Activated CD8-positive, alpha-beta memory T cell treated with anti-CD3 and anti-CD28 coated beads for 36 hours (primary cell): Measurements from ENCODE around the gene MOV10L1. TPM values are rescaled to one million over a fixed set of nuclear protein-coding genes. Genes with fewer than 3 reads are reported as not detected.
"Not testable (repeated sequence)": the region's sequence is repeated elsewhere in the genome, so short reads cannot be mapped to it uniquely, and the experiment has no call there.

Experiments
- CTCF ChIA-PET: fragments of 350-600 bp; sonication (Branson Sonifier 250); formaldehyde crosslinking; loops from one replicate; lab custom pipeline; 2021; ENCODE audit warnings: antibody characterized with exemption; lab: Charles Lee
- POLR2A ChIA-PET: fragments of 350-600 bp; sonication (Branson Sonifier 250); formaldehyde crosslinking; loops from one replicate; lab custom pipeline; 2021; ENCODE audit warnings: antibody characterized with exemption; lab: Charles Lee
- total RNA-seq, 2 experiments: library from RNA; stranded (reverse); gene quantifications; one replicate each; pipeline ENCODE4 v1.2.3, GENCODE V29; 2021

The MOV10L1 gene
- total RNA-seq, 2 experiments from 2014 or later, result not detected

DNA sequence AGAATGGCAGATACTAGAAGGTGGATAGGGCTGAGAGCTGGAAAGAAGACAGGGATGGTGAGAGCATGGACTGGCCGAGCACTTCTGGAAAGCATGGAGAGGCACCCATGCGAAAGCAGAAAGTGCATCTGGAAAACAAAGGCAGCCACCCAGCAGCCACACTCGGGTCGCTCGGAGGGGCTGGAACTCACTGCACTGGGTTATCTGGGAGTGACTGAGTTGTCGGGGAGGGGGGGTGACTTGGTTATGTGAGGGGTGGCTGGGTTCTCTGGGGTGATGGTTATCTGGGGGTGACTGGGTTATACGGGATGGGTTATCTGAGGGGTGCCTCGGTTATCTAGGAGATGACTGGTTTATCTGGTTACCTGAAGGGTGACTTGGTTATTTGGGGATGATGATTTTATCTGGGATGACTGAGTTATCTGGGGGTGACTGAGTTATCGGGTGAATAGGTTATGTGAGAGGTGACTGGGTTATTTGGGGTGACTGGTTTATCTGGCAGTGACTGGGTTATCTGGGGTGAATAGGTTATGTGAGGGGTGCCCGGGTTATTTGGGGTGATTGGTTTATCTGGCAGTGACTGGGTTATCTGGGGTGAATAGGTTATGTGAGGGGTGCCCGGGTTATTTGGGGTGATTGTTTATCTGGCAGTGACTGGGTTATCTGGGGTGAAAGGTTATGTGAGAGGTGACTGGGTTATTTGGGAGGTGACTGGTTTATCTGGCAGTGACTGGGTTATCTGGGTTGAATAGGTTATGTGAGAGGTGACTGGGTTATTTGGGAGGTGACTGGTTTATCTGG lies 78.1 kb downstream of the MOV10L1 start:
- ChIA-PET CTCF (no interaction called here), POLR2A (no interaction called here)

DNA sequence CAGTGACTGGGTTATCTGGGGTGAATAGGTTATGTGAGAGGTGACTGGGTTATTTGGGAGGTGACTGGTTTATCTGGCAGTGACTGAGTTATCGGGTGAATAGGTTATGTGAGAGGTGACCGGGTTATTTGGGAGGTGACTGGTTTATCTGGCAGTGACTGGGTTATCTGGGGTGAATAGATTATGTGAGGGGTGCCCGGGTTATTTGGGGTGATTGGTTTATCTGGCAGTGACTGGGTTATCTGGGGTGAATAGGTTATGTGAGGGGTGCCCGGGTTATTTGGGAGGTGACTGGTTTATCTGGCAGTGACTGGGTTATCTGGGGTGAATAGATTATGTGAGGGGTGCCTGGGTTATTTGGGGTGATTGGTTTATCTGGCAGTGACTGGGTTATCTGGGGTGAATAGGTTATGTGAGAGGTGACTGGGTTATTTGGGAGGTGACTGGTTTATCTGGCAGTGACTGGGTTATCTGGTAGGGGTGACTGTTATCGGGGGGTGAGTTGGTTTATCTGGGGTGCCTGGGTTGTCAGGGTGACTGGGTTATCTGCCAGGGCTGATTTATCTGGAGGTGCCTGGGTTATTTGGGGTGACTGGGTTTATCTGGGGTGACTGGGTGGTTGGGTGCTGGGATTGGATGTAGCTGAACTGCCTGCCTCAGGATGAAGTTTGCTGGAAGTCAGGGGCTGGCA lies 78.8 kb downstream of the MOV10L1 start:
- POLR2A ChIA-PET, result not testable (repeated sequence)

DNA sequence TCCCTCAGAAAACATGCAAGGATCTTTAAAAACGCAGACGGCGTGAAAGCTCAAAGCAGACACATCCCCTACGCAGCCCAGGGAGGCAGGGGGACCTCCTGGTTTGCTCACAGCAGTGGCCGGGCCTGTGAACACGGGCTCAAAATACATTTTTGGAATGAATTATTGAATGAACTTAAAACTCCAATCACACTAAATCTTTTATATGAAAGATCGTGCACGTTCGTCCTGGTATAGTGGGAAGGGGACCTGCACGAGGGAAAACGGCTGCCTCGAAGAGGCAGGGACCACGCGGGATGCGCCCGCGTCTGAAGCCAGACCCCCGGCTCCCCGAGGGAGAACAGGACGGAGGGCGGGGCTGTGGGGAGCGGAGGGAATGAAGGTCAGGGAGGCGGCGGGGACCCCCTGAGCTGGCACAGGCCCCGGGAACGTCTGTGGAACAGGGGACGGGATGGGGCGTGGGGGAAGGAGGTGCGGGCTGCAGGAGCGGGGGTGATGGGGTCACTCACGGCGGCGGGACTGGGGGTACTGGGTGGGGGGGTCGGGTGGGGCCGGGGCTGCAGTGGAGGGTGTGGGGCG lies 79.5 kb downstream of the MOV10L1 start:
- POLR2A ChIA-PET, result no interaction called here
- CTCF ChIA-PET, result interaction anchor here (1.4 kb wide), 1 partner anchor 40 kb away, joined by 3 read pairs; no protein-coding TSS in a partner anchor

More for the DNA sequence above, 78.8 kb downstream of the MOV10L1 start:
- CTCF ChIA-PET, result interaction anchor here (1.4 kb wide), 1 partner anchor 40 kb away, joined by 3 read pairs; no protein-coding TSS in a partner anchor

DNA sequence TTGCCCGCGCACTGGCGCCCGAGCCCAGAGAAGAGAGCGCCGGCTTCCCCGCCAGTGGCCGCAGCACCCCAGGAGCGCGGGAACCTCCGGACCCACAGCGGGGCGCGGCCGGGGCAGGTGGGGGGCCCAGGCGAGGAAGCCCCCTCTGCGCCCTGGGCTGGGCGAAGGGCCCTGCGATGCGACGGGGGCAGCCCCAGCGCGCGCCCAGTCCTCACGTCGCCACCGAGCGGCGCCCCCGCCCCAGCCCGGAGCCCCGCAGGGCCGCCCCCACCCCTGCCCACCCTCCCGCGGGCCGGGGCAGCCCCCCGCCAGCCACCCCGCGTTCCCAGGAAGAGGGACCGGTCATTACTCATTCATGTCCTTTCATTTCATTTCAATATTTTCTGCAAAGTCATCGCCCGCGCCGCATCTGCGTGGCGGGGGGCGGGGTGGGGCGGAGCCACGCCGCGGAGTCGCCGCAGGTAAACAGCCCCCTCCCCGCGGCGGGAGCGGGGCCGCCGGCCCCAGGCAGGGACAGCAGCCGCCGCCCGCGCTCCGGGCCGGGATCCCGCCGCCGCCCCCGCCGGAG lies 80.1 kb downstream of the MOV10L1 start:
- ChIA-PET CTCF (interaction anchor here (1.4 kb wide), 1 partner anchor 39 kb away, joined by 3 read pairs; no protein-coding TSS in a partner anchor), POLR2A (no interaction called here)

DNA sequence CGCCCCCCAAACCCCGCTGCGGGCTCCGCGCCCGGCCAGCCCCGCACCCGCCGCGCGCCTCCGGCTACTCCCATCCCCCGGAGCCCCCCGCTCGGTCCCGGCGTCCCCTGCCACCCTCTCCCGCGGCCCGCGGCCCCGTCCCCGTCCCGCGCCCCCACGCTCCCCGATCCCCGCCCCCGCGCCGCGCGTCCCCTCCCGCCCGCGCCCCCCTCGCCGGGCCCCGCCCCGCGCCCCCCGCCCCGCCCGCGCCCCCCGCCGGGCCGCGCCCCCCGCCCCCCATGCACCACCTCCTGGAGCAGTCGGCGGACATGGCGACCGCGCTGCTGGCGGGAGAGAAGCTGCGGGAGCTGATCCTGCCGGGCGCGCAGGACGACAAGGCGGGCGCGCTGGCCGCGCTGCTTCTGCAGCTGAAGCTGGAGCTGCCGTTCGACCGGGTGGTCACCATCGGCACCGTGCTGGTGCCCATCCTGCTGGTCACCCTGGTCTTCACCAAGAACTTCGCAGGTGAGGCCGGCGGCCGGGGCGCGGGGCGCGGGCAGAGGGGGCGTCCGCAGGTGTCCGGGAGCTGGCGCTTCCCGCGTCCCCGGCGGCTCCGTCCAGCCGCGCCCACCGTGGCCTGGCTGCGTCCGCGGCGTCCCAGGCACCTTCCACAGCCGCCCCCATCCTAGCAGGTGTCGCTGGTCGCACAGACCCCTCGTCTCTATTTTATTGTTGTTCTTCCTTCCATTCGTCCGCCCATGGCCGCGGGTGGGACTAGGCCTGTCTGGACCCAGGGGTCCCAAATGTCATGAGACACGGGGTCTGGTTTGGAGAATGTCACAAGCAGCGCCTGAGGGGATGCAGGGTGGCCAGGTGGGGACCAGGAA lies 80.9 kb downstream of the MOV10L1 start, which contains the start of gene PANX2:
Gene PANX2, plus strand, starts transcription at position 279 of the 866 bp plus-strand sequence. Its CDS starts 0 bp downstream, at position 279.
- POLR2A ChIA-PET, result interaction anchor here (1.5 kb wide), 1 partner anchor 21 kb away, joined by 4 read pairs; no protein-coding TSS in a partner anchor
- CTCF ChIA-PET, result no interaction called here

DNA sequence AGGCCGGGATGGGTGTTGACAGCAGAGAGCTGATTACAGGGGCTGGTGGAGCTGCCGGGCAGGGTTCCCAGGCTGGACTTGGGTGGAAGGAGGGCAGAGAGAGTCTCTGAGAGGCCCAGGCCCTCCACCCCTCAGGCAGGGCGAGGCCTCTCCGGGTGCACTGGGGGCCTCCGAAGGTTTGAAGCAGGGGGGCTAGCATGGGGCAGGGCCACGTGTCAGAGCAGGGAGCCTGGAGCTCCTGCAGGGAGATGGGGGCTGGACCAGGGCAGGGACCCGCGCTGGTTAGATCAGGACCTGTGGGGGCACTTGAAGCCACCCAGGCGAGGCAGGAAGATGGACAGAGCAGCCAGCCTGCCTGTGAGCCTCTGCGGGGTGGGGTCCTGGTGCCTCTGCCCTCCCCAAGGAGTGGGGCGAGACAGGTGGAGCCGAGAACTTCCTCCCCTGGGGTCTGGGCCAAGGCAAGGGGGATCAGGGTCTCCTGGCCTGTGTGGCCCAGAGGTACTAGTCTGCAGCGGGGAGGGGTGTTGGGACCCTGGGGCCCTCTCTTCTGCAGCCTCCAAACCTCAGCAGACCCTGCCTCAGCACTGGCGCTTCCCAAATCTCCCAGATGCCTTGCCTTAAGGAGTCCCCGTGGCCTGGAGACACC lies 81.6 kb downstream of the MOV10L1 start:
- CTCF ChIA-PET, result no interaction called here
- POLR2A ChIA-PET, result interaction anchor here (1.5 kb wide), 1 partner anchor 20 kb away, joined by 4 read pairs; no protein-coding TSS in a partner anchor

DNA sequence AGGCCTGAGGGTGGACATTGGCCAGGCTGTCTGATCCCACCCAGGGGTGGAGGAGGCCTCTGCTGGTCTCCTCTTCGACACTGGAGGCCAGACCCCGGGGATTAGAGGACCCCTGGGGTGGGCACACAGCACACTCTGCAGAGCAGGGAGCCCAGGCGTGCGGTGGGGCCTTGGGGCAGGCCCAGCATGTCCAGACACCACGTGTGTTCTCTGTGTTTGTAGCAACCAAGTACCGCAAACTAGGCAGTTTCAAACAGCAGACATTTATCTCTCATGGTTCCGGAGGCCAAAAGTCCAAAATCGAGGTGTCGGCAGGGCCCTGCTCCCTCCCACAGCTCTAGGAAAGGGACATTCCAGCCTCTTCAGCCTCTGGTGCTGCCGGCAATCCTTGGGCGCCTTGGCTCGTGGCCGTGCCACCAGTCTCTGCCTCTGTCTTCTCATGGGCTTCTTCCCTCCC lies 82.2 kb downstream of the MOV10L1 start:
- CTCF ChIA-PET, result no interaction called here
- POLR2A ChIA-PET, result no interaction called here

DNA sequence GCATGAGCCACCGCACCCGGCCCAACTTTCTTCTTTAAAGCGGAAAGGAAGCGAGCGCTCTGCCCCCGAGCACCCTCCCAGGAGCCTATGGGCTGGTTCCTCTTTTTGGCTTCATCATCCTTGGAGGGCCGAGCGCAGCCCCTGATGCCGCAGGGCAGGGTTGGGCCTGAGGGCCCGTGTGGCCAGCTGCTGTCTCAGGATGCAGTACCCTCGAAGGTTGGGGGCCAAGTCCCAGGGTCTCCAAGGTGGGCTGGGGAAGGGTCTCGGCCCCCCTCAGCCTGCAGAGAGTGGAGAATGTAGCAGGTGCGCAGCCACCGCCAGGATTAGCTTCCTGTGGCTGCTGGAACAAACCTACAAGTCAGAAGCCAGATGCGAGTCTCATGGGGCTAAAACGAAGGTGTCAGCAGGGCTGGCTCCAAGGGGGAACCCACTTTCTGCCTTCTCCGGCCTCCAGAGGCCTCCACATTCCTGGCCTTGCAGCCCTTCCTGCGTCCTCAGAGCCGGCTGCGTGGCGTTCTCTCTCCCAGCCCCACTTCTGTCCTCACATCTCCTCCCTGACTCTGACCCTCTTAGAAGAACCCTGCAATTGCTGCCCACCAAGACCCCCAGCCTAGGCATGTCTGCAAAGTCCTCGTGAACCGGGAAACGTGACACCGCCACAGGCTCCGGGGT lies 83.6 kb downstream of the MOV10L1 start:
- ChIA-PET CTCF (no interaction called here), POLR2A (no interaction called here)

DNA sequence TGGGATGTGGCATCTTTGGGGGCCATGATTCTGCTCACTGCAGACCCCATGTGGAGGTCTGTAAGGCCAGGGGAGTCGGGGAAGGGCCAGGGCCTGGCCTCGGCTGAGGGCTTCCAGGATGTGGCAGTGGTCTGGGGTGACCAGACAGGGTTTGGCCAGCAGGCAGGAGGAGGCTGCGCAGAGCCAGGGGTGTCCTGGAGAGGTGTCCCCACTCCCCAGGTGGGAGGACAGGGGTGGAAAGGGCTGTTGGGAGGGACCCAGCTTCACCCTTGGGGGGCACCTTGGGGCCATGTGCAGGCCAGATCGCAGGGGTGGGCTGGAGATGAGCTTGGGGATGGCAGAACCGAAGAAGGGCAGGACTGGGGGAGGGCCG lies 84.2 kb downstream of the MOV10L1 start:
- POLR2A ChIA-PET, result no interaction called here
- CTCF ChIA-PET, result no interaction called here

DNA sequence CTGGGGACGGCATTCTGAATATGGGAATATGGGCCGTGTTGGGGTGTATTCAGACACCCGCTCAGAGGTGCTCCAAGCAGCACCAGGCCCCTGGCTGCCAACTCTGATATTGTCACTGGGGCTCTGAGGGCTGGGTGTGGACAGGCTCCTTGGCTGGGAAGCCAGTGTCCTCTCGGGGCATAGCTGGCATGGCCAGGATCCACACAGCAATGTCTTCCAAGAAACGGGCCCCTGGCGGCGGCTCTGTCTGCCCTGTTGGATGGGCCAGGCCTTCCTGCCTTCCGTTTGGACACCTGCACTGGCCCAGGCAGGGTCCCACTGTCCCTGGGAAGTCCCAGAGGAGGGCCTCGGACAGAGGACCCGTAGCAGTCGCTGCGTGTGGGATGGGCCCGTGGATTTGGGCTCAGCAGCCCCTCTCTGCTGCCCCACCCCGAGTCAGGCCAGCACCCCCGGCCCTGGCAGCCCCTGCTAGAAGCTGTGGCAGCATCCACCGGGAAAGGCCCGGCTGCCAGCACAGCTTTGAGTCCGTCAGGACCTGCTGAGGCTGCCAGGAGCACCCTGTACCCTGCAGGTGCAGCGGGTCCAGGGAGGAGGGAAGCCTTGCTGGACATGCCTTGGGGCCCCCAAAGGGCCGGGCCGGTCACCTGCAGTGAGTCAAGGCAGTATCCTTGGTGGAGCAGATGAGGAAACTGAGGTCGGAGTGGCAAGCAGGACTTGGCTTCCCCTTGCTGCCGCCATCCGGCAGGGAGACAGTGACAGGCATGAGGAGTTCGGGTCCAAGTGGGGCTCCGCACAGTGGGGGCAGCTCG lies 84.8 kb downstream of the MOV10L1 start:
- POLR2A ChIA-PET, result interaction anchor here (0.5 kb wide), 1 partner anchor 22 kb away, joined by 3 read pairs; no protein-coding TSS in a partner anchor

DNA sequence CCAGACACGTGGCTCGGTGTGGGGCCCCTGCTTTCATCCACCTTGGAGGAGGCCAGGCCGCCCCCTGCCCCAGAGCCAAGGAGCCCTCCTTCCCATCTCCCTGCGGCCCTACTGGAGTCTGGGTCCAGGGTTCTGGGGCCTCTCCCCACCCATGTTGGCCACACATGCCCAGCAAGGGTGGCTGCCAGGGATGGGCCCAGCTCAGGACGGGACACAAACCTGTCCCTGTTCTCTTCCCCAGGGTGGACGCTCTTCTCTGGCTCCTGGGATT lies 85.3 kb downstream of the MOV10L1 start:
- CTCF ChIA-PET, result no interaction called here
- POLR2A ChIA-PET, result interaction anchor here (0.5 kb wide), 1 partner anchor 22 kb away, joined by 3 read pairs; no protein-coding TSS in a partner anchor

More for the DNA sequence above, 84.8 kb downstream of the MOV10L1 start:
- CTCF ChIA-PET, result no interaction called here

DNA sequence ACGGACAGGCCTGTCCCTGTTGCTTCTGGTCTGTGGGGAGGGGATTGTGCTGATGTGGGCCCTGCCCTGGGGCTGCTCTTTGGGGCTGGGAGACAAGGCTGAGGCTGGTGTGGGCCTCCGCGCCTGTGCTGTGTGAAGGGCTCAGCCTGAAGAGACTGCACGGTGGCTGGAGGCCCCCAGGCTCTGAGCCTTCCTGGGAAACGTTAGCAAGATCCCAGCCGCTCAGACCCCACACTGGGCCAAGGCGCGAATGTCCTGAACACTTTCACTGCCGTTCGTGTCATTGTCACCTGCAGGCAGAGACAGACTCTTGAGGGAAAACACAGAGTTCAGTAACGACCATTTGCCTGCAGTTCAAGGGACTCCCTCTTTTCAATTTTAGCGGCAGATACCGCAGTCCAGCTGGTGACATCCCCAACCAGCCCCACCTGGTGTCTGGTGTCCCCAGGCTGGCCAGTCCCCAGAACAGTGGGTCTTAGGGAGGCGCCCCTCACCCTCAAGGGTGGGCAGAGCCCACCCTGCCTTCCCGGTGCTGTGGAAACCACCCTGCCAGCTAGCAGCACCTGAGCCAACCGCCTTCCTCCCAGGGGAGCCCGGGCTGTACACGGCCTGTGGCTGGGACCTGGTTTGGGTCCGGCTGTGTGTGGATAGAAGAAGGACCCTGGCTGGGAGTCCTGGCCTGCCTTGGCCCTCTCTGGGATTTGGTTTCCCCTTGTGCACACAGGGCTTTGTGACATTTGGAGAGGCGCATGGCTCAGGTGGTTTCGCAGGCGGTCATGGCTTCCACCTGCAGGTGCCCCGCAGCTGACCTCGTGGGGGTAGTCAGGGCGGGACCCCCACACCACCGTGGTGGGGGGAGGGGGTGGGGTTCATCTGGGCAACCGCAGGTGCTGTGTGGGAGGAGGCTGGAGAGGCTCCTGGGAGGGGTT lies 86.4 kb downstream of the MOV10L1 start:
- ChIA-PET POLR2A (no interaction called here), CTCF (no interaction called here)

DNA sequence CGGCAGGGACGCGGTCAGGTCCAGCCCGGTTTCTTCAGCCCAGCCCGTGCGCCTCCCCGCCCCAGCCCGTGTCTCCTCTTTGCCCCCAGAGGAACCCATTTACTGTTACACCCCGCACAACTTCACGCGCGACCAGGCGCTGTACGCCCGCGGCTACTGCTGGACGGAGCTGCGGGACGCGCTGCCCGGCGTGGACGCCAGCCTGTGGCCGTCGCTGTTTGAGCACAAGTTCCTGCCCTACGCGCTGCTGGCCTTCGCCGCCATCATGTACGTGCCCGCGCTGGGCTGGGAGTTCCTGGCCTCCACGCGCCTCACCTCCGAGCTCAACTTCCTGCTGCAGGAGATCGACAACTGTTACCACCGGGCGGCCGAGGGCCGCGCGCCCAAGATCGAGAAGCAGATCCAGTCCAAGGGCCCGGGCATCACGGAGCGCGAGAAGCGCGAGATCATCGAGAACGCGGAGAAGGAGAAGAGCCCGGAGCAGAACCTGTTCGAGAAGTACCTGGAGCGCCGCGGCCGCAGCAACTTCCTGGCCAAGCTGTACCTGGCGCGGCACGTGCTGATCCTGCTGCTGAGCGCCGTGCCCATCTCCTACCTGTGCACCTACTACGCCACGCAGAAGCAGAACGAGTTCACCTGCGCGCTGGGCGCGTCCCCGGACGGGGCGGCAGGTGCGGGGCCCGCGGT lies 87.2 kb downstream of the MOV10L1 start:
- POLR2A ChIA-PET, result no interaction called here
- CTCF ChIA-PET, result no interaction called here

DNA sequence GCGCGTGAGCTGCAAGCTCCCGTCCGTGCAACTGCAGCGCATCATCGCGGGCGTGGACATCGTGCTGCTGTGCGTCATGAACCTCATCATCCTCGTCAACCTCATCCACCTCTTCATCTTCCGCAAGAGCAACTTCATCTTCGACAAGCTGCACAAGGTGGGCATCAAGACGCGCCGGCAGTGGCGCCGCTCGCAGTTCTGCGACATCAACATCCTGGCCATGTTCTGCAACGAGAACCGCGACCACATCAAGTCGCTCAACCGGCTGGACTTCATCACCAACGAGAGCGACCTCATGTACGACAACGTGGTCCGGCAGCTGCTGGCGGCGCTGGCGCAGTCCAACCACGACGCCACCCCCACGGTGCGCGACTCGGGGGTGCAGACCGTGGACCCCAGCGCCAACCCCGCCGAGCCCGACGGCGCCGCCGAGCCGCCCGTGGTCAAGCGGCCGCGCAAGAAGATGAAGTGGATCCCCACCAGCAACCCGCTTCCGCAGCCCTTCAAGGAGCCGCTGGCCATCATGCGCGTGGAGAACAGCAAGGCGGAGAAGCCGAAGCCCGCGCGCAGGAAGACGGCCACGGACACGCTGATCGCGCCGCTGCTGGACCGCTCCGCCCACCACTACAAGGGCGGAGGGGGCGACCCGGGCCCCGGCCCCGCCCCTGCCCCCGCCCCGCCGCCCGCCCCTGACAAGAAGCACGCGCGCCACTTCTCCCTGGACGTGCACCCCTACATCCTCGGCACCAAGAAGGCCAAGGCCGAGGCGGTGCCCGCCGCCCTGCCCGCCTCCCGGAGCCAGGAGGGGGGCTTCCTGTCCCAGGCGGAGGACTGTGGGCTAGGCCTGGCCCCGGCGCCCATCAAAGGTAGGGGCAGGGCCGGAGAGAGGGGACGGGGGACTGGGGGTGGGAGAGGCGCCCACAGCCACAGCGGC lies 88.0 kb downstream of the MOV10L1 start:
- ChIA-PET CTCF (no interaction called here), POLR2A (no interaction called here)
